Non-pigmented ciliary epithelial cell (primary cell): ENCODE measurements around the gene CYB561.

Experiments used
- DNase-seq: peaks from one replicate; pipeline ENCODE4 v3.0.0-alpha.2; 2010; ENCODE audit warnings: low read depth

The CYB561 gene

DNA sequence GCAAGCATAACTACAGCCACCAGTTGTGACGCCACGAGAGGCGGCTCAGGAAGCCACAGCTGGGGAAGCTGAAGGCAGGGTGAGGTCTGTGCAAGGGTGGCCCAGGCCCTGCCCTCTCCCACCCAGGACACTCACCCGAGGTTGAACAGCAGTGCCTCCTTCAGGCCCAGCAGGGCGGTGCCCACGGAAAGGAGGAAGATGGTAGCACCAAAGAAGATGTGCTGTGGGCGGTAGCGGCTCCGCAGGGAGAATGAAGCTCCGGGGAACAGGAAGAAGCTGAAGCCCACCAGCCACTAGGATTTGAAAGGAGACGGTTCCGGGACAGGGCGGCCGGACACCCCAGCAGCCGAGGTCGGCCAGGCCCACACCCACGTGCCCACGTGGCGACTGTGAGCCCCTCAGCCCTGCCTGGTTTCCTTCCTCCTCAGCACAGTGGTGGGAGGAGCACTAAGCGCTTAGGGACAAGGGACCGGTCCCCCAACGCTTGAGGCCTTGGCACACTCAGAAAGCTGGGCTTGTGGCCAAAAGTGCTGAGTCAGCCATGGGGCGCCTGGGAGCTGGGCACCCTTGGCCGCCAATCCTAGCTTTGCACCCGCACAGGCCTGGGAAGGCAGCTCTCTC is 11.0 kb downstream of the CYB561 start:
- no peak for DNase-seq

DNA sequence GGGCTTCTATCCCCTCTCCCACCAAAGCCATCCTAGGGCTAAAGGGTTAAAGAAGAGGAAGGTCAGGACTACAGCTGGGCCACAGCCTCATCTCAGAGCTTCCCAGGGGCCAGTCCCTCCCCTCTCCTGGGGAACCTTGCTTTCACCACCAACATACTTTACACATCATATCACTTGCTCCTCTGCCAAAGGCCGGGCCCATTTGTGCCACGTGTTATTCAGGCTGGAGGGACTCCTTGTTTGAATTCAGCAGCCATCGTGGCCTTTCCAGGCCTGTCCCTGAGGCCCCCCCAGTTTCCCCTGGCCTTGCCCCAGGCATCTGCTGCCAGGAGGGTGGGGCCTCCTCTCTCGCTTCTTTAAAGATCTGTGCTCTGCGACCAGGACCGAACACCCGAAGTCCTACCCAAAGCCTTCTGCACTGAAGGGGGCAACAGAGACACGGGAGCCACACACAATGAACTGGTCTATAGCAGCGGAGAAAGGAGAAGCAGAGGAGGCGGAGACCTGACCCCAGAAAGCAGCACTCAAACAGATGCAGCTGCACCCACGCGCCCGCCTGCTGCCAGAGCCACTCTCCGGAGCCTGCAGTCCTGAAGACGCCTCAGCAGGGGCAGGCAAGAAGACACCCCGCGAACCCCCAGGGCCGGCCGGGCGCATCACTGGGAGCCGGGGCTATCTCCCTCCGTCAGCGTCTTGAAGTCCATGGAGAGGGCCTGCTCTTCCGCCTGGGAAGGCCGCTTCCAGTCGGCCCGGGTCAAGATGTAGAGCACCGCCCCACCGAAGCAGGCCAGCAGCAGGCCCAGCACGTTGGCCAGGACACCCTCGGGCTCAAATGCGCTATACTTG is 12.1 kb downstream of the CYB561 start:
- peak; percentile 72 for DNase-seq

DNA sequence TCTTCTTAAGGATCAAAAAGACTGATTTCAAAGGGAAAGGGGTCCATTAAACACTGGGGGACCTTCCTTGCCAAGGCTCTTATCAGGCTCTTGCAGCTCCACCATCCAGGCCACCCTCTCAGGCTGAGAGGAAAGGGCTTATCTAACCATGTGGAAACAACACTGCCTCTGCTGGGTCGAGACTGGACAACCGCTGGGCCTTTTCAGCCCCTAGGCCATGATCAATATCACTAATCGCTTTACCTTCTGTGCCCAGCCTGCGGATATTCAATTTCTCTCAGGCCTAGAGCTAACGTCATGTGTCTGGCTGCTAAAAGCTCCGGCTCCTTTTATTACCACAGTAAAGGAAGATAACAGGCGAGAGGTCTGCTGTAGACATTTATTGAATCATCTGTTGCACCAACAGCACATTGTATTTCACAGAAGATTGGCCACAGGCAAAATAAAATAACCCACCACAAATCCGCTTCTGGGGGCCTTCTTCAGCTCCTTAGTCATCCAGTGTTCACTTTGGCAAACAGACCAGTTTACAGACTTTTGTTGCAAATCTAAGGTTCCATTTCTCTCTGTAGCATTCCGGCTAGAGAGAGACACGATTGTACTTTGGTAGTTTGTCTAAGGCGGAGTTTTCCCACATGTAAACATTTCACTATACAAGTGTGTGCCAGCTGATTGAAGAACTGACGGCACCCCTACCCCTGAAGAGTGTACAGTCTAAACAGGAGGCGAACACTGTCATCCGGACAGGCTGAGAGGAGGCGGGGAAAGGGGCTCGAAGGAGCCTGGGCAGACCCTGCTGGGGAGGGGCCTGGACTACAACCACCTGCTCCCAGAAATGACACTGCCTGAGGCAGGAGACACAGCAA is 13.9 kb downstream of the CYB561 start:
- DNase-seq = peak; percentile 43

DNA sequence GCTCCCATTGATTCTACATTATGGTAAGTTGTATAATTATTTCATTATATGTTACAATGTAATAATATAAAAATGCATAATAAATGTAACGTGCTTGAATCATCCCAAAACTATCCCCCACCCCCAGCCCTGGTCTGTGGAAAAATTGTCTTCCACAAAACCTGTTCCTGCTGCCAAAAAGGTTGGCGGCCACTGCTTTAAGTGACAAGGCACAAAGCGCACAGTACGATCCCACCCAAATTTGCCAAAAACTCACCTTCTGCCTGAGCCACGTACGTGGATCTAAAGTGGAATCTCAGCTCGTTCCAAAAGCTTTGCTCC is 14.5 kb downstream of the CYB561 start:
- no peak for DNase-seq

DNA sequence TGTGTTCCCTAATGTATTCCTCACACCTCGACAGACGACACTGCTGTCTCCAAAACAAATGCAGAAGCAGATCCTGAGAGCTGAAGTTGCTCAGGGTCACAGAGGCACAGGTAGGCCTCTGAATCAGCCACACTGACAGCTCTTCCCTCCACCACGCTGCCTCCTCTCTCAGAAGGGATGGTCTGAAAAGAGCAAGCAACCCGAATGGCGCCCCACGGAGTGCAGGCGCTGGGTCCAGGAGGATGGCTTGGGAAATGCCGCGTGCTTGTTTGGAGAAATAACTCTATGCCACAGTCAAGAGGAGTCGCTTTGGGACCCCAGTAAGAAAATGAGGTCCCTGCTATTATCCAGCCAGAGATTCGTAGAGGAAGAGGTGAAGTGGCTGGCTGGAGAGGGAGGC is 15.9 kb downstream of the CYB561 start:
- DNase-seq = no peak

DNA sequence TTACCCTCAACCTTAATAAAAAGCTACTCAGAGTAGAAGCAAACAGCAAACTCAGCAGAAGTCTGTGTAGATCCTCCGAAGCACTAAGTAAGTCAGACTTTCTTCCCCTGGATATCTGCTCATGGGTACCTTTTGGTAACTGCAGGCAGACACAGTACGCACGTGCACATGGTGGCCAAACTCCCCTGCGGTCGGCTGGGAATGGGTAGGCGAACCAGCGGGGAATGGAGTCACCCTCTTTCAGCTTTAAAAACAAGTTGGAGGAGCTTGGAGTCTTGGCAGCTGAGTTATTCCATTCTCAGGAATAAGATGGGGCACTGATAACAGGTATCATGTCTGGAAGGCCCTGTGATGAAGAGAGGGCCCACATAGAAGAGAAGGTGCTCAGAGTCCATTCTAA is 16.3 kb downstream of the CYB561 start:
- DNase-seq = no peak

DNA sequence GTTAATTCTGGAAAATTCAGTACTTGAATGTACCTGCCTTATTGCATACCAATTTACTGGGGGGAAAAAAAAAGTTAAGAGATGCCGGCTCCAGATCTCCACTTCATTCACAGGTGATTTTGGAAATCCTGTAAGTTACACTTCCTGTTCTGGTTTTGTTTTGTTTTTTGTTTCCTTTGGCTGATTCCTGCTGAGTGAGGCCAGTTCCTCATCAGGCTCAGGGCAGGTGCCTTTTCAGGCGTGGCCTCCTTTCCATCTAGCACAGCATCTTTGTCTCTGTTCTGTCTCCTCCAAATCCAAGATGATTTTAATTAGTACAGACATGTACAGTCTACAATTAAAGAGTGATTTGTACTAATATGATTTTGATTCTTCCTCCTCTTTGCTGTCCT is 19.2 kb downstream of the CYB561 start:
- no peak for DNase-seq

DNA sequence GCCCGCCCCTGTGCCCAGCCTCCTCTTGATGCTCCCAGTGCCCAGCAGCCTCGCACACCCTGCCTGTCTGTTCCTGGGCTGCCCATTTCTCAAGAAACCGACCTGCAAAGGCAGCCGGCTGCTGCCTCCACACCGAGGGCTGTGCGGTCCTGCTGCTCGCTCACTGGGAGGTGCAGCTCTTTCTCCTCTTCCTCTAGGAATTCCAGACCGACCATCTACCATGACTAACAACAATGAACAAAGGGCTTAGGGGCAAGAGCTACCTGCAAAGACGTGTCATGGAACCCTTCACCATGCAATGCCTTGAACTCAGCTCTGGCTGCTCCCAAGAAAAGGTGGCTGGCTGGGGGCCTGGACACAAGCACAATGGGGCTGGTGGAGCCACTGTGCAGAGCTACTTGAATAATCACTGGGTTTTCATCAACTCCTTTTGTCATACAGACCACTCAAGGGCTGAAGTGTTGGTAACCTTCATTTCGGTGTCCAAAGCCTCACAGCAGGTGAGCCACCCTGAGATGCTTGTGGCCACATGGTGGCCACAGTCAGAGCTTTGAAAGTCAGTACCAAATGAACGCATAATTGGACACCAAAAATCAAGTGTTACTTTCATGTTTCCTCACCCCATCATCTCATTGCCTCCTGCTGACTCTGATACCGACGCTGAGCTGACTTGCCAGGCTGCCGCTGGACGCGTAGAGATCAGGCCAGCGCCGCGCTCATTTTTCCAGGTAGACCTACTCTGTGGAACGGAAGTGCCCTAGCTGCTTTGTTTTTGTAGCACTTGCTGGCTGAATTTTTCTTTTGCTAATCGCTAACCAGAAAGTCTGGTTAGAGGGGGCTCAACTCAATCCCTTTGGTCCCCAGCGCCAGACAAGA is 19.8 kb downstream of the CYB561 start:
- DNase-seq = no peak

DNA sequence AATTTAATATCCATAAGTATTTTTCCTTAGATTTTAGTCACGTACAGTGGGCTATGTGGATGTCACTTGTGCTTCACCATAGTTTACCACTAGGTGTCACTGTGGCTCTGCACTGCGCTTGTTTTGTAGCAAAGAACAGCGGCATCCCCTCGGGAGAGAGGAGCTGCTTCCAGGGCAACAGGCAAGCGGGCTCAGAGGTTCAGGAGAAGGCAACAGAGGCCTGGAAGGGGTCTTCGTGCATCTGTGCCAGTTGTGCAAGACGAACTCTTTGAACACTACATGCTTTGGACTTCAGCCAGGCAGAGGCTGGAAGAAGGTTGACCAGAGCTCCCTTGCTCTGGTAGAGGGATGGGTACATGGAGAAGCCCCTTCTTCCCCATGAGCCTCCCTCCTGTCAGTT is 20.6 kb downstream of the CYB561 start:
- DNase-seq = peak; percentile 67

DNA sequence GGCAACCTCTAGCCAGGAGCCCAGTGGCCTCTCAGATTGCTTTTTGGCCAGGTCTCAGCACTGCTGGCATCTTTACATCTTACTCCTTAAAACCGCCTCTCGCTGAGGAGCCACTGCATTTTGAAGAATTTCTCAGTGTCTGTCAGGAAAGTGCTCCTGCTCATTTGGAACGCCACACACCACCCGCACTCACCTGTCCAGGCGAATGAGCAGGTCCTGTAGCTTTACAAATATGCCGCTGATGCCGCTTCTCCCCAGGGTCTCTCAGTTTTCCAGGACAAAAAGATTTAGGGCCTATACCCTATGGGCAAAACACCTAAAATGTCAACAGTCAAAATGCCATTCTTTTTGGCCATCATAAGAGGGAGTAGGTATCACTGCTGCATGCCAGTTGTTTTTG is 22.1 kb downstream of the CYB561 start:
- DNase-seq = no peak

DNA sequence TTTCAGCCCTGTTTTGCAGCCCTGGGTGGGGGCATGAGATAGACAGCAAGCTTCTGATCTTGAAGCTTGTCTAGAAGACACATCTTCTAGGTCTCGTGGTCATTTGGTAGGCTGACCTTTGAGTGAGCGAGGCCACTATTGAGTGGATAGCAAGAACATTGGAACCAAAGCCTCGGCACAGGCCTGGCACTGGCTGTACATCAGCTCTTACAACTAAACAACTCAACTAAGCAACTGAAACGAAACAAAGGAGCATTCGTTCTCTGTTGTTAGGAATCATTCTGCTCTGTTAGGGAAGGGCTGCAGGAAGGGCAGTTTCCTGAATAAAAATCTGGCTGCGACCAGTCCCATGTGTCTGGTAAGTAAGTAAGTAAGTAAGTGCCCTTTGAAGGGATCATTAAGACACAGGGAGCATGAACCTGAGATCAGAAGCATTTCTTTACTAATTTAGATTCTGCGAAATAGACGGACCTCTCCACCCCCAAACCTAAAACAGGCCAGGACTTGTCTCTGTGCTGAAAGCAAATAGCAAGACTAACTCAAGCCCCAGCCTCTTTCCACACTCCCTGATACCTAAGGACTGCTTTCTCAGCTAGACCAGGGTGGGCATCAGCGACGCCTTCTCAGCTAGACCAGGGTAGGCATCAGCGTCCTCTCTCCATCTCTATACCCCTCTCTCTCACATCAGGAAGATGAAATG is 22.7 kb downstream of the CYB561 start:
- no peak for DNase-seq

DNA sequence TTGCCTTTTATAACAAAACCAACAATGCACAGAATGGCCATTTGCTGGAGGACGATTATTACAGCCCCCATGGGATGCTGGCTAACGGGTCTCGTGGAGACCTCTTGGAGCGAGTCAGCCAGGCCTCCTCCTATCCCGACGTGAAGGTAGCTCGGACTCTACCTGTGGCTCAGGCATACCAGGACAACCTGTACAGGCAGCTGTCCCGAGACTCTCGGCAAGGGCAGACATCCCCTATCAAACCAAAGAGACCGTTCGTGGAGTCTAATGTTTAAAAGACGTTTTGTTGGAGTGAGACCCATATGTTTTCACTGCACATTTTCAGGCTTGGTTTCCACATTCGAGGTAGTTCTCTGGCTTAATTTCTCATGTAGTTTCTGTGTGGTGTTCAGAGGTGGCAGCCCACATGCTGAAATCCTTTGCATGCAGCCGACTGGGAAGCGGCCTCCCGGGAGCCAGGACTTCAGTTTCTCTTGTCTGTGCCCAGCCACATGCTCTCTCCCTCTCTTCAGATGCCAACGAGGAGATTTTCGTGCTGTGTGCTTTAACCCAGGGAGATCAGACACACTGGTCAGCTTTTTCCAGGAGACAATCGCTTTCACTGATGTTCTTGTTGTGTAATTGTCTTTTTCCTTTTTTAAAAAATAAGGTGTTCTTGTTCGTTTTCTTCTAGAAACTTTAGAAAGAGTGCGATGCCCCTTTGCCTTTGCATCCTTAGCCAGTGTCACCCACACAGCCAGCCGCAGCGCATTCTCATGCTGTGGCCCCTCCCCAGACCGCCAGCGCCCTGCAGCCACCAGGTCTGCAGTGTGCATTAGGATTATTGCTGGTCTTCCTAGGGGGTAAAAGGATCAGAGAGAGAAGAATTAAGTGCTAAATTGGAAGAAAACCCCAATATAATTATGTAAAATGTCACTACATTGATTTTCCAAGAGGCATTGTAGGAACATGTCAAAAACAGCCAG is 24.1 kb downstream of the CYB561 start:
- DNase-seq = no peak

DNA sequence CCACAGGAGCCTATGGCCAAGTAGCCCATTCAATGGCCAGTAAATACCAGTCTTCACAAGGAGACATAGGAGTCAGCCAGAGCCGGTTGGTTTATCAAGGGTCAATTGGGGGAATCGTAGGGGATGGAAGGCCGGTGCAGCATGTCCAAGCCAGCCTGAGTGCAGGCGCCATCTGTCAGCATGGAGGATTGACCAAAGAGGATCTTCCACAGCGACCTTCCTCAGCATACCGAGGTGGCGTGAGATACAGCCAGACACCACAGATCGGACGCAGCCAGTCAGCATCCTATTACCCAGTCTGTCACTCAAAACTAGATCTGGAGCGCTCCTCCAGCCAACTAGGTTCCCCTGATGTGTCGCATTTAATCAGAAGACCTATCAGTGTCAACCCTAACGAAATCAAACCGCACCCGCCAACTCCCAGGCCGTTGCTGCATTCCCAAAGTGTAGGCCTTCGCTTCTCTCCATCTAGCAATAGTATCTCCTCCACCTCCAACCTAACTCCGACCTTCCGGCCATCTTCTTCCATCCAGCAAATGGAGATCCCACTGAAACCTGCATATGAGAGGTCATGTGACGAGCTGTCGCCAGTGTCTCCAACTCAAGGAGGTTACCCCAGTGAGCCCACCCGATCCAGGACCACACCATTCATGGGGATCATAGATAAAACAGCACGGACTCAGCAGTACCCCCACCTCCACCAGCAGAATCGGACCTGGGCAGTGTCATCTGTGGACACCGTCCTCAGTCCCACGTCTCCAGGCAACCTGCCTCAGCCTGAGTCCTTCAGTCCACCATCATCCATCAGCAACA is 25.0 kb downstream of the CYB561 start:
- DNase-seq = no peak

DNA sequence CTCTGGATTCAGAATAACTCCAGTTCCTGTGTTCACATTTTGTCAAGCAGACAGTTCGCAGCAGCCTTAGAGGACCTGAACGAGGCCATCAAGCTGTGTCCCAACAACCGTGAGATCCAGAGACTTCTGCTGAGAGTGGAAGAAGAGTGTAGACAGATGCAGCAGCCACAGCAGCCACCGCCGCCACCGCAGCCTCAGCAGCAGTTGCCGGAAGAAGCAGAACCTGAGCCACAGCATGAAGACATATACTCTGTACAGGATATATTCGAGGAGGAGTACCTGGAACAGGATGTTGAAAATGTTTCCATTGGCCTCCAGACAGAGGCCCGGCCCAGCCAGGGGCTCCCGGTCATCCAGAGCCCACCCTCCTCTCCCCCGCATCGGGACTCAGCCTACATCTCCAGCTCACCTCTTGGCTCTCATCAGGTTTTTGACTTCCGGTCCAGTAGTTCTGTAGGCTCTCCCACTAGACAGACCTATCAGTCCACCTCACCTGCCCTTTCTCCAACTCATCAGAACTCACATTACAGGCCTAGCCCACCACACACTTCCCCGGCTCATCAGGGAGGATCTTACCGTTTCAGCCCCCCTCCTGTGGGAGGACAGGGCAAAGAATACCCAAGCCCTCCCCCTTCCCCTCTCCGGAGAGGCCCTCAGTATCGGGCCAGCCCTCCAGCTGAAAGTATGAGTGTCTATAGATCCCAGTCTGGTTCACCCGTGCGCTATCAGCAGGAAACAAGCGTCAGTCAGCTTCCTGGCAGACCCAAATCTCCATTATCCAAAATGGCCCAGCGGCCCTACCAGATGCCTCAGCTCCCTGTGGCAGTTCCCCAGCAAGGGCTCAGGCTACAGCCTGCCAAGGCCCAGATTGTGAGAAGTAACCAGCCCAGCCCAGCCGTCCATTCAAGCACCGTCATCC is 25.9 kb downstream of the CYB561 start:
- no peak for DNase-seq

DNA sequence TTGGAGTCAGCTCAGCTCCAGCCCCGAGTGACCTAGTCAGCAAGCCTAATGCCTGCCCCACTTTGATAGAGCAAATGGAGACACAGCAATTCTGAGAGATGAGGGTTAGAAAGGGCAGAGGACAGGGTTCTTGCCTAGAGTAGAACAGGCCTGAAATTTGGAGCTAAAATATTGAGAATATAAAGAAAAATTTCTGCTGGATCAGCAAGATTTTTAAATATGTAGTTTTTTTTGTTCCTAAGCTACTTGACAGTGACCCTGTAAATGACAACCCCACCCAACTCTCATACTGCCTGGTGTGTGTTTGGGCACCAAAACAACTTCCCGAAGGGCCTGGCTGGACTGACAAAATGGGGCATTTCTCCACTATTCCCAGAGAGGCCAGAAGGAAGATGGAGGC is 26.7 kb downstream of the CYB561 start:
- DNase-seq = no peak

DNA sequence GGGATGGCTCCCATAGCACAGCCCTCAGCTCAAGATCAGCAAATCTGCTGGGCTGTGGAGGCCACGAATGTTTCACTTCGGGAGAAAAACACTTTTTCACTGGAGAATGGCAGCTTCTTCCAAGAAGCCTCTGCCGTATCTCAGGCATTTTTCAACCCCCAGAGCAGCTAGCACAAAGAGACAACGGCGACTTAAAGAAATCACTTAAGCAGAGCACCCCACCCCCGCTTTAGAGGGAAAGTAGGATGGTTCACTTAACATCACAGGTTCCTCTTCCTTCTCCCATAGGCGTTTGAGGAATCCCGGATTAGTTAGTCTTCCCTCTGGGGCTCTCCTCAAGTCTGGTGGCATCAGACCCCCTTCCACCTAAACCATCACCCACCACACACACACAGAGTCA is 27.6 kb downstream of the CYB561 start:
- no peak for DNase-seq

DNA sequence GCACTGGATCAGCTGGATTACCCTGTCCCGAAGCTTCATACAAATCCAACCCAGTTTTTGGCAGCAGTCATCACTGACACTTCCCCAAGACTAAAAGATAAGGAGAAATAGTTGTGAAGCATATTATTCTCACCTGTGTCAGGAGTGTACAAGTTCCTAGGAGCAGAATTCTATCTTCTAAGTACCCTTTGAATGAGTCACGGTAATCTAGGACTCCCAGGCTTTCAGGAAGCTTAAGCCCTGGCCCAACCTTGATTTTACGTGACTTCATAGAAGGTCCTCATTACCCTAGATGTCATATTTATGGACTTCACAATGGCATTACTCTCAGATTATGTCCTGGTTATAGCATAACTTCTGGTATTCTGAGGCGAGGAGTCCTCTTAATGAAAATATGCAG is 31.9 kb downstream of the CYB561 start:
- DNase-seq = no peak

DNA sequence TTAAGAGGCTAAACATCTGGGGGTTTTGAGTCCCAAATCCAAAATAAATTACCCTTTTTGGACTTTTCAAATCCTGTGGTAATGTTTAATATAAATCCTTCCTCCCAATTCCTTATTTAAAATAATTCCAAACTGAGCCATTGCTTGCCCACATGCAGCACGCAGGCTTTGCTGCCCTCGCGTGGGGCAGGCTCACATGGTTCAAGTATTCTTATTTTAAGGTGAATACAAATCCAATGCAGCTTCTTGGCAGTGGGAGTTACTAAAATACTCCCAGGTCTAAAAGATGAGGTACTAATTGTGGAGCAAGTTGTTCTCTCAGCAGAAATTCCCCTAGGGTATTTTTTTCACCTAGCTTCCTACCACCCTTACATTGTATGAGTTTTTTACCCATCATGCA is 33.0 kb downstream of the CYB561 start:
- DNase-seq = no peak
